Measurements from ENCODE around the gene FKBP9.

Gene FKBP9

GRCh38 chr7:33012364-33012763, 55.1 kb downstream of the FKBP9 start:
- no peak for DNase-seq

- DNase-seq: no peak
Observed at GRCh38 chr7:33024189-33024757, 67.0 kb downstream of the FKBP9 start.

- DNase-seq: no peak
Observed at GRCh38 chr7:33035776-33036175, 78.5 kb downstream of the FKBP9 start.

- DNase-seq: no peak
Observed at GRCh38 chr7:33038639-33039038, 81.4 kb downstream of the FKBP9 start.

- DNase-seq: no peak
Observed at GRCh38 chr7:33039257-33039902, 82.1 kb downstream of the FKBP9 start.

- no peak for DNase-seq
Observed at GRCh38 chr7:33039903-33040292, 82.7 kb downstream of the FKBP9 start.

GRCh38 chr7:33040803-33041516, 83.7 kb downstream of the FKBP9 start:
- DNase-seq: peak; percentile 28 to 76

GRCh38 chr7:33041631-33042428, 84.6 kb downstream of the FKBP9 start:
- DNase-seq: no peak

- DNase-seq: no peak
Observed at GRCh38 chr7:33043501-33044400, 86.5 kb downstream of the FKBP9 start.

- DNase-seq: no peak
Observed at GRCh38 chr7:33044401-33044718, 87.1 kb downstream of the FKBP9 start.

- DNase-seq: no peak
Observed at GRCh38 chr7:33044986-33045385, 87.7 kb downstream of the FKBP9 start.

- no peak for DNase-seq
Observed at GRCh38 chr7:33048257-33048656, 91.0 kb downstream of the FKBP9 start.

GRCh38 chr7:33048704-33049103, 91.5 kb downstream of the FKBP9 start:
- DNase-seq: no peak

GRCh38 chr7:33050535-33051318, 93.5 kb downstream of the FKBP9 start:
- DNase-seq: no peak

- DNase-seq: no peak
Observed at GRCh38 chr7:33053721-33054120, 96.5 kb downstream of the FKBP9 start.

GRCh38 chr7:33054261-33054964, 97.2 kb downstream of the FKBP9 start:
- DNase-seq: no peak

- DNase-seq: no peak
Observed at GRCh38 chr7:33055158-33055557, 97.9 kb downstream of the FKBP9 start.

All from stimulated activated CD4-positive, alpha-beta T cell treated with anti-CD3 and anti-CD28 coated beads, Interleukin-4, amount 100 ng/mL, for 4 hours (primary cell).